Forelimb muscle (tissue), 1 donor: ENCODE data around the gene CCDC7. TPM values are rescaled to one million over a fixed set of nuclear protein-coding genes. Genes with fewer than 3 reads are reported as not detected.
"Not testable (repeated sequence)": the region's sequence is repeated elsewhere in the genome, so short reads cannot be mapped to it uniquely, and the experiment has no call there.

Source experiments
- DNase-seq: peaks from one replicate; pipeline ENCODE4 v3.0.0-alpha.2; 2013; ENCODE audit warnings: low read depth
- polyA plus RNA-seq: library from polyadenylated mRNA; unstranded; fragments of 120-200 nt; gene quantifications from one replicate; pipeline ENCODE4 v1.2.1, GENCODE V29; 2013; ENCODE audit not compliant: insufficient read length

The CCDC7 gene
- polyA plus RNA-seq, 1 donor: 3.1 TPM

DNA sequence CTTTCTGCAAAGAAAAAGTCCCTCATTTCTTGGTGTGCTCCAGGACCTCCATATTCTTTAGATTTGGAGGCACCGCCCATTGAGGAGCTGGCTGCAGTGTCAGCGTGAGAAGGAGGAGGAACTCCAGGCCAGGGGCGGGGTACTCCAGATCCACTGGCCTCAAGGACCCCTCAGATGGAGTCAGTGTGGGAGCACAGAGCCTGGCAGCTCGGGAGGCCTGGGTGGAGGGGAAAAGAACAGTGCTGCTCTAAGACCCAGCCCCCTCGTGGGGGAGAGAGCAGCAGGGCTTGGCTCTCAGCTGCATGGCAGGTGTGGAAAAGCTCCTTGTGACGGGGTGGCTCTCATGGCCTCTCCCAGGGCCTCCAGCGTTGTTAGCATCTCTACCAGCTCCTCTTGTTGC lies 441.5 kb downstream of the CCDC7 start:
- DNase-seq: no peak

DNA sequence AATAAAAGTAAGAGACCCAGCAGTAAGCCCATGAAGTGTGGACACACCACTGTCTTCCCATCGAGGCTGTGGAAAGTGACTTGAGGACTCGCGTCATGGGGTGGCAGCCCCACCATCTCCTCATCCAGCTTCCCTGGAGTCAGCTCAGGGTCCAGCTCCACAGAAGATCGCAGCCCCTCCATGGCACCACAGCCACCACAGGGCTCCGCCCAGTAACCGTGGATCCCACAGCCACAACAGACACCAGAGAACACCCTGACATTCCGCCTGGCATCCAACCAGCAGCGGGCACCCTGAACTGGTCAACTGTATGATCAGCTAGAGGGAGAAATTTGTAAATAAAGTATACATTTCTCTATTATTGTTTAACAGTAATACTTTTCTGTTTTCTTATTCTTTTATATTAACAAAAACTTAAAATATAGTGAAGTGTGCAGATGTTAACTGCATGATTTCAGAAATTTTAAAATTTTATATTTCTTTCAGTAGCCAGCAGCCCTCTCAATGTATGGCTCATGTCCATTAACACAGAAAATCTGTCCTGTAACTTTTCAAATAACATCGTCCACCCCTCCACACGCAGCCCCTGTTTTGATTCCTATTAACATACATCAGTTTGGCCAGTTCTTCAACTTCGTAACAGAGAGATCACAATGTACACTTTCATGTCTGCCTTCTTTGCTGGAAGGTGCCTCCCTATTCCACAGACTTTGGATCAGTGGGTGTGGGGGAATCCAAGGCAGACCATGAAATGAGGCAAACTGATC lies 442.4 kb downstream of the CCDC7 start:
- DNase-seq: no peak

DNA sequence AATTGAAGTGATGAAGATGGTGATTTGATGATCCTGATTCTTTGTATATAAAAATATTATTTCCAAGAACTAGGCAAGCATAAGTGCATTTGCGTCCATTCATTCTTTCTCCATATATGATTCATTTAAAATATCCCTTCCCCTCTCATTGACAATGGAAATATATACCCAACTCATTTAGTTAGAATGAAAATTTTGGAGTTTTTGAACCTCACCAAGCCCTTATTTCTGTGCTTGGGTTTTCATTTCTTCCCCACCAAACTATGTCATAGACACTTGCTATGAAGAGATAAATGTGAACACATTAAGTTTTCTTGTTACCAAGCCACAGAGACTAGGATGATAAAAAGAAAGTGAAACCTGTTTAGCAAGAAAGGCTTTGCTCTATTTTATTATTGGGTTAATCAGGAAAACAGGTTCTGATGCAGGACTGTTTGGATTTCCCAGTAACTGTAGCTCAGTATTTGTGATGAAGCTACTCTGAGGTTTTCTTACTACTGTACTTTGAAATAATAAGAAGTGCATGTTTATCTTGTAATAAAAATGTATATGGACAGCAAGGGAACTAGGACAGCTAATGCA lies 443.8 kb downstream of the CCDC7 start:
- no peak for DNase-seq

DNA sequence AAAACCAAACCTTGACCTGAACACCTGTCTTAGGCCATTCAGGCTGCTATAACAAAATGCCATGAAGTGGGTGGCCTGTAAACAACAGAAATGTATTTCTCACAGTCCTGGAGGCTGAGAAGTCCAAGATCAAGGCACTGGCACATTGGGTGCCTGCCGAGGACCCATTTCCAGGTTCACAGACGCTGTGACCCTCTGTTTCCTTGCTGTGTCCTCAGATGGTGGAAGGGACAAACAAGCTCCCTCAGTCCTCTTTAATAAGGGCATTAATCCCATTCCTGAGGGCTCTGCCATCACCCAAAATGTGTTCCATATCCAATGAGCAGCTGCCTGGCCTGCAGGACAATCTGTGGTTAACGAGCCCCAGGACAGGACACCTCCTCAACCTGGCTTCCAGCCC lies 444.5 kb downstream of the CCDC7 start:
- DNase-seq: no peak

DNA sequence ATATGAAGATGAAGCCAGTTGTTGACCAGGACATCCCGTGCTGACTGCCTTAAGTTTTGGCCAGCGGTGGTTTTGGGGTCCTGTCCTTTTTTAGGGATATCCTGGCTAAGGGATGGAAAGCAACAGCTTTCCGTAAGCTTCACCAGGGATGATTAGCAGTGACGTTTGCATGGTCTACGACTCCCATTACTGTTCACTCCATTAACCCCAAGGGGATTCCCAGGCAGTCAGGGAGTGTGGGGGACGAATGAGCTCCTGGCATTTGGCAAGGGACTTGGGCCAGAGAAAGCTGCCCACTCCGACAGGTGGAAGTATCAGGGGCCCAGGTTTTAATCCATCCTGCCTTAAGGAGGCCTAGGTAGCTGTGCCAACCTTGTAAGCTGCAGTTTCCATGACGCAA lies 445.3 kb downstream of the CCDC7 start:
- no peak for DNase-seq

DNA sequence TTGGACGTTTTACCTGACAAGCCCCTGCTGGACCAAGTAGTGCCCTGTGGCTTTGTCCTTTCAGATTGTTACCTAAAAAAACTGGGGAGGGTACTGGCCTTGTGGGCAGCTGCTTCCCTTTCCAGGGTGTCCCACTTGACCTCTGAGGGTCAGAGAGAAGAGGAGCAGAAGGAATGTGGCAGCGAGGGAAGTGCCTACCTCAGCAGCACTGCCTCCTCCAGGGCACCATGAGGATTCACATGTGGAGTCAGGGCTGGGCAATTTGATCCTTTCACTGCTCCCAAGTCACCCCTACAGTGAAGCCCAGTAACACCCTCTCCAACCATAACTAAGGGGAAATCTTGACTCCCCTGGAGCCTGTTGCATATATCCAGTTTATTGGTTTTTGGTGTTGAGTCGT lies 447.5 kb downstream of the CCDC7 start:
- no peak for DNase-seq

DNA sequence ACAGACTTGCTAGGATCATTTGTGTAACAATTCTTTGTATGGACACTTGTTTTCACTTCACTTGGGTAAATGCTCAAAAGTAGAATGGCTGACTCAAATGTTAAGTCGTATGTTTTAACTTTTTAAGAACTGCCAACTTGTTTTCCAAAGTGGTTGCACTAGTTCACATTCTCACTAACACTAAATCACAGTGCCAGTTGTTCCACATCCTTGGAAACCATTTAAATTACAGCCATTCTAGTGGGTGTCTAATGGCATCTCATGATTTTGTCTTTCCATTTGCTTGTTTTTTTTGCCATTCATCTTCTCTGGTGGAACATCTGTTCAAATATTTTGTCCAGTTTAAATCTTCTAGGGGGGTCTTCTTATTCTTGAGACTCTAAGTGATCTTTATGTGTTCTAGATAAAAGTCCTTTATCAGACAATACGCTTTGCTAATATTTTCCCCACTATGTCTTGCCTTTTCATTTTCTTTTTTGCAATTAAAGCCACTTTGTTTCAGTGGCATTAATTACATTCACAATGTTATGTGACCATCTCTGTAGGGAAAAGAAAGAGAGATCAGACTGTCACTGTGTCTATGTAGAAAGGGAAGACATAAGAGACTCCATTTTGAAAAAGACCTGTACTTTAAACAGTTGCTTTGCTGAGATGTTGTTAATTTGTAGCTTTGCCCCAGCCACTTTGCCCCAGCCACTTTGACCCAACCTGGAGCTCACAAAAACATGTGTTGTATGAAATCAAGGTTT lies 448.1 kb downstream of the CCDC7 start:
- no peak for DNase-seq

DNA sequence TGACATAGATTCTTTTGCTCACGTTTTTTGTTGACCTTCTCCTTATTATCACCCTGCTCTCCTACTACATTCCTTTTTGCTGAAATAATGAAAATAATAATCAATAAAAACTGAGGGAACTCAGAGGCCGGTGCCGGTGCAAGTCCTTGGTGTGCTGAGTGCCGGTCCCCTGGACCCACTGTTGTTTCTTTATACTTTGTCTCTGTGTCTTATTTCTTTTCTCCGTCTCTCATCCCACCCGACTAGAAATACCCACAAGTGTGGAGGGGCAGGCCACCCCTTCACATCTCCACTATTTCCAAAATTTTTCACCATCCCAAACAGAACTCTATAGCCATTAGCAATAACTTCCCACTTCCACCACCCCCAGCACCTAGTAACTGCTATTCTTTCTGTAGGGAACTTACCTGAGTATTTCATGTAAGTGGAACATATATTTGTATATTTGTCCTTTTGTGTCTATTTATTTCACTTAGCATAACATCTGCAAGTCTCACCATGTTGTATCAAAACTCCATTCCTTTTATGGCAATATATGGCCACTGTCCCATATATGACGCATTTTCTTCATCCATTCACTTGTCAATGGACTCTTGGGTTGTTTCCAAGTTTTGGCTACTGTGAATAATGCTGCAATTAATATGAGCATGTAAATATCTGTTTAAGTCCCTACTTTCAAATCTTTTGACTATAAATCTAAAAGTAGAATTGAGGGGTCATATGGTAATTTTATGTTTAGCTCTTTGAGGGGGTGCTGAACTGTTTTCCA lies 449.4 kb downstream of the CCDC7 start:
- not testable (repeated sequence) for DNase-seq

DNA sequence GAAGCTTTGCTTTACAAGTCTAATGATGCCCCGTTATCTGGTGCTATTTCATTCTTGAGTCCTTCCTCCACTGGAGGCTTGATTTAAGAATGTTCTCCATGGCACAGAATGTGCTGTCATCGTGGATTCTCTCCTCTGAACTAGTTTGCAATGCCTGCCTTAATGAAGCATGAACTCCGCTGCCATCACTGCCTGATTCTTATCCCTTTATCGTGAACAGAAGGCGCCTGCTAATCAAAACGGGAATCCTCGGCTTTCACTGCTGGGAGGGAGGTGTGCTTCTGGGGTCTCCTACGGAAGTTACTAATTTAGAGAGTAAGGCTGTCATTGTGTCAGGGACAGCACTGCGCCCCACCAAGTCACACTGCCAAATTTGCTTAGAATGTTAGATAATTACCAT lies 455.9 kb downstream of the CCDC7 start:
- no peak for DNase-seq

DNA sequence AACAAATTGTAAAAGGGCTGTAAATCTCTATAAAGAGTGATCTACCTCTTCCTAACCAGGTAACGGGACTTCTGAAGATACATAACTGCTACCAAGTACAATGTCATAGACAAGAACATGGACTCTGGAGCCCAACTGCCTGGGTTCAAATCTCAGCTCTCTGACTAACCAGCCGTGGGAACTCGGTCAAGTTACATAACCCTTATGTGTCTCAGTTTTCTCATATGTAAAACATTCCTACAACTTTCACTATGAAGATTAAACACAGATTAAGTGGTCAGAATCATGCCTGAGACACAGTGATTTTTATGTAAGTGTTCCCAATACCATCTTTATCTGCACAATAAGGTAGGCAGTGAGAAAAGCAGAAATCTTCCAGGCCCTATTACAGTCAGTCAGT lies 459.5 kb downstream of the CCDC7 start:
- no peak for DNase-seq

DNA sequence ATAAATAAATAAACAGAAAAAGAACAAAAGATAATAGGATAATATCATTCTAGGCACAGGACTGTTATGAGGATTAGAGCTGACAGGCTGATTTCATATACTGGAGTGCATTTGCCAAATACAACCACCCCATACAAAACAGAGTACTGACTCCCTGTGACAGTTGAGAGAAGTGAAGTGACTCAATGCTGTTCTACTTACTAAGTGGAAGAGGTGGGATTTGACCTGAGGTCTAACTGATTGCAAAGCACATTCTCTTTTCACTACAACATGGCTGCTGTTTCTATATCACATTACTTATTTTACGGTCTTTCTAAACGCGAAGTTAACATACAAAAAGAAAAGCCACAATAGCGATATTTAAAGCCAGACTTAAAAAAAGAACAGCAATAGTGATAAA lies 460.7 kb downstream of the CCDC7 start:
- no peak for DNase-seq

DNA sequence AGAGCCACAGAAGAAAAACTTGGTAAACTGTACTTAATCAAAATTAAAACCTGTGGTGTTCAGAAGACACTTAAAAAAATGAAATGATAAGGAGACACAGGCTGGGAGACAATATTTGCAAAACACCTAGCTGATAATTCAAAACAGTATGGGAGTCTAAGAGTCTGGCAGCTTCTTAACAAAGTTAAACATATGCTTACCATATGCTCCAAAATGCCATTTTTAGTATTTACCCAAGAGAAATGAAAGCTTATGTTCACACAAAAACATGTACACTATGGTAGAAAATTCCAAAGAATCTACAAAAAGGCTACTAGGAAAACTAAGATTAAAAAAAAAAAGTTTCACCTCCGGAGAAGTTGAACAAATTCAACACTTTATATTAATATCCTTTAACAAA lies 463.5 kb downstream of the CCDC7 start:
- no peak for DNase-seq

DNA sequence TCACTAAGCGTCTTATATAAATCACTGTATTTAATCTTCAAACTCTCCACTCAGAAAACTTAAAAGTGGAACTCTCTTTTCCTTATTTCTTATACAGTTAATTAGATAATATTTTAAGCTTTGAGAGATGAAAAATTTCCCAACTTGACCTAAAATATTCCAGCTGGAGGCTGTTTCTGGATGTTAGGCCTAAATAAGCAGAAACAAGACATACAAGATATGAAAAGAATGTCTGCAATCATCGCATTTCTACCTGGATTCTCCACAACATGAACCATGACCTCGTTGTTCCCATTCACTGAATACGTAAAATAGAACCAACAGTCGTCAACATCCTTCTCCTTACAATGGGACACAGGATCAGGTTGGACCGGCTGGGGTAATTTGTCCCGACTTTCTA lies 464.0 kb downstream of the CCDC7 start:
- not testable (repeated sequence) for DNase-seq

DNA sequence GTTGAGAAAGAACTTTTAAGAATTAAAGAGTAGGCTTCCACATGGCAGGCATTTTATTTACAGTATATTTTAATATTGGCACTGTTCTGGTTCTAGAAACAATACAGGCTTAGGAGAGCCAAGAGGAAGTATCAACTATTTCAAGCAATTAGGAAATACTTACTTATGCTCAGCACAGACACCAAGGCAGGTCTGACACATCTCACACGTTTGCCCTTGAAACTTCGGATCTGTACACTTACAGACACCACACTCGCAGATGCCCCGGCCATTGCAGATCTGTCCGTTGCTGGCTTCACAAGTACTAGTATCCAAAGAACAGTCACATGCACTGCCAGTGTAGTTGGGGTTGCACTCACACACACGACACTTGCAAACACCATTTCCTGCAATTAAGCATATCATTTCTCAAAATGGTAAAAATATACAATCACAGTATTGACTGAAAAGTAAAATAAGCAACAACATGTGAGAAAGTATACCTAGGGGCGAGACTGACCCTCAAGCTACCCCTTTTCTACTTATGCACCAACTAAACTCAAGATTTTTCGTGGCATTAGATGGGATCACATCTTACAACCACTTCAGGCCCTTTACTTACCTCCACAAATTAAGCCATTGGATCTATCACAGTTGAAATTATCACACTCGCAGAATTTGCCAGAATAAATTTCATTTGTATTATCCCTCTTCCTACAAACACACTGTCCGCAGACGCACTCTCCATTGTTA lies 465.5 kb downstream of the CCDC7 start:
- DNase-seq: no peak

DNA sequence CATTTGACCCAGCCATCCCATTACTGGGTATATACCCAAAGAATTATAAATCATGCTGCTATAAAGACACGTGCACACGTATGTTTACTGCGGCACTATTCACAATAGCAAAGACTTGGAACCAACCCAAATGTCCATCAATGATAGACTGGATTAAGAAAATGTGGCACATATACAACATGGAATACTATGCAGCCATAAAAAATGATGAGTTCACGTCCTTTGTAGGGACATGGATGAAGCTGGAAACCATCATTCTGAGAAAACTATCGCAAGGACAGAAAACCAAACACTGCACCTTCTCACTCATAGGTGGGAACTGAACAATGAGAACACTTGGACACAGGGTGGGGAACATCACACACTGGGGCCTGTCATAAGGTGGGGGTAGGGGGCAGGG lies 471.9 kb downstream of the CCDC7 start:
- not testable (repeated sequence) for DNase-seq

DNA sequence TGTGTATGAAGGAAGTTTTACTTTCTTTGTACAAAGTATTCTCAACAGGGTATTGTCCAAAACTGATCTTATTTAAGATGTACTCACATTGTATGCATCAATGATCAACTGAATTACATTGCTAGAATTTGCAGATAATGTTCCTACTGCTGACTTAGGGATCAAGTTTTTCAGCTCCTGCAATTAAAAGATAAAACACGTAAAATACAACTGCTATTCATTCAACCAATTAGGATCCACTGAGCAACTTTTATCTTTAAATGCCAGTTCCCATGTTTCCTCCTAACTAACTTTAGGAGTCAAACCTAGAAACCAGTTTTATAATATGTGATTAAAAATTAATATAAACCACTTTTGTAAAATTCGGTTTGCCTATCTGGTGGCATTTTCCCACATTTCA lies 476.2 kb downstream of the CCDC7 start:
- no peak for DNase-seq

DNA sequence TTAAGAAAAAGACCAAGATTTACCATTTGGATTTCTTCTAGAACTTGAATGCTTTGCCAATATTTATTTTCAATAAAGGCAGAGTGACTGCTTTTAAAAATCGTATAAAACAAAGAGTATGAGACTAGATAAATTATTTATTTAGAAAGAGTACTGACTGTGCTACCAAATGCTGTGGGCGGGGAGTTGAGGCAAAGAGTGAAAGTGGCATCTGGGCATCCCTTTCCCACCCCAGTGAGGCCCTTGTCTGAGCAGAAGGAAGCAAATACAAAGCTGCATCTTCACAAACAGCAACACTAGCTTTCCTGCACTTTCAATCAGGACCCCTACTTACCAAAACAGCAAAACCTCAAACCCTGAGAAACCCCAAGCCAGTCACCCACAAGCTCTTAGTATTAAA lies 477.2 kb downstream of the CCDC7 start:
- no peak for DNase-seq

DNA sequence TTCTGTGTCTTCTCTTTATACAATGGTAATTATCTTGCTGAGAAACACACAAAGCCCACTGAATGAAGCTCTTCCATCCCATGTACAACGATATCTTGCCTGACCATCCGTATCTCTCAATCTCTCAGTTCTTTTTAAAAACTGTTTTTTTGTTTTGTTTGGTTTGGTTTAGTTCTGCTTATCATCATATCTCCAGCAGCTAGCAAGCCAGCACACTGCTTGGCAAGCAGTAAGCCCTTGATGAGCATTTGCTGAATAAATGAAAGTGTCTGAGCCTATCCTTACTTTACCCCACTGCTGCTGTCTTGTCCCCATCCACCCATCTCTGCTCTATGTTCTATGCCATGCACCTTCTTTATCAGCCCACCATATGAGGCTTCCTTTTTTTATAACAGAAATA lies 477.9 kb downstream of the CCDC7 start:
- DNase-seq: no peak
